Measurements from ENCODE around the gene TCERG1L.

The TCERG1L gene

DNA sequence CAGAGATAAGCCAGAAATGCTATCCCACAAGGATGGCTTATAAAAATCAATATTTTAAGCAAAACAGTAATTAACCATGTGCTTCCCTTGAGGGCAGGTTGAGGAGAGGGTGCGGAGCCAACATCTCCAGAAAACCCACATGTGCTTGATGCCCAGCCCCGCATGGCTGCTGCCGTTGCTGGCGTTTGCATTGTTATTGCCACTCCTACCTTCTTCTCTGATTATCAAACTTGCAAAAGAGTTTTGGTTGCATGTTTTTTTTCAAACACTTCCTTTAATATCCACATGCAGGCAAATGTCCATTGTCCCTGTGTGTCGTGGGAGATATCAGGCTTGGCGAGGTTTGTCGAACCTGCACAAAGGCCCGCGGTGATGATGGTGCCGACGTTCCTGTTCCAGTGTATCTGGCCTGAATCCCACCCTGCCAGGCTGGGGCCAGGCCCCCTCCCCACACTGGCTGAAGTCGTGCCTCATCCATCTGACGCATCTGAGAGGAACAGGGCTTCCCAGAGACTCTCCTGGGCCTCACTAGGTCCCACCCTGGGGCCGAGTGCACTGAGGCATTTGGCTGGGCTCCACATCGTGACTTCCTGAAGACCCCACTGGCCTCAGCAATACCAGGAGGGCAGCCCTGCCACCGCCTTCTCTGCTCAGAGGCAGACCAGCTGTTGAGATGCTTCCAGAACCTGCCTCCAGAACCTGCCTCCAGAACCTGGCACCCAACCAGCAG is 40.9 kb downstream of the TCERG1L start:
- DNase-seq = no peak

GRCh38 chr10:131269776-131270460 is 41.6 kb downstream of the TCERG1L start:
- DNase-seq = no peak

- DNase-seq = no peak
Observed at GRCh38 chr10:131267814-131268095, 43.8 kb downstream of the TCERG1L start.

GRCh38 chr10:131266936-131267813 is 44.3 kb downstream of the TCERG1L start:
- DNase-seq = no peak

GRCh38 chr10:131264110-131264788 is 47.3 kb downstream of the TCERG1L start:
- DNase-seq = no peak

DNA sequence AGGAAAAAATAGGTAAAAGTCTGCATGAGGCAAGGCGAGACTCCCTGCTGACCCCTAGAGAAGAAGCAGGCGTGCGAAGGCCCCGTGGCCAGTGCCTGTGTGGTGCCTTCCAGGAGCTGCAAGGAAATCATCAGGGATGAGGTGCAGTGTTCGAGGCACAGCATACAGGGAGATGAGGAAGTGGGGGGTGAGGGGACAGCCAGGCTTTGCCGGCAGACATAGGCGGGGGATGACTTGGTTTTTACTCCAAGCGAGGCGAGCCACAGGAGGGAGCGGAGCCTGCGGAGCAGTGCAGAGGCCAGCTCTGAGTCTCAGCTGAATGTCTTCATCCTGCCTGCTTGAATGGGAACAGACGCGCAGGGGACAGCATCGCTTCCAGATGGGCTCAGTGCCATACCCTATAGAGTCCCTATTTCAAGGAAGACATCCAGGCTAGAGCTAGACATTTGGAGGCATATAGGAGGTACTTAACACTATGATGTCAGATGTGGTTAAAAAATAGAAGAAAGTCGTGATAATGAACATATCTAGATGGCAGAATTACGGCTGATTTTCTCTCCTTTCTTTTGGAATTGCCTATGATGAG is 49.5 kb downstream of the TCERG1L start:
- no peak for DNase-seq

GRCh38 chr10:131260452-131261211 is 50.9 kb downstream of the TCERG1L start:
- DNase-seq = no peak

DNA sequence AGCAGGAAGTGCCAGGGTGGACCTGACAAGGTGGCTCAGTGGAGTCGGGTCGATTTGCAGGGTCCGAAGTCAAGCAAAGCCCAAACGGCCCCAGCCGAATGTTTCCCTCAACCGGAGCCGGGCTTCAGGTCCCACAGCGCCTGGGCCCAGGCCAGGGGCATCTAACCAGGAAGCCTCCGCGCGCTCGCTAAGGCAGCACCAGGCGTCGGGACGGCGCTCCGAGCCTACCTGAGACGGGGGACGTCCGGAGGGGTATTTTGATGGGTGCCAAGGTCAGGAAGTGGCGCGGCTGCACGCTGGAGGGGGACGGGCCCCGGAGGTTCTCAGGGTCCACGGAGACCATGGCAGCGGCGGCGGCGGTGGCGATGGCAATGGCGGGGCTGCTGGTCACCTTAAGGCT is 51.5 kb downstream of the TCERG1L start:
- DNase-seq = no peak

DNA sequence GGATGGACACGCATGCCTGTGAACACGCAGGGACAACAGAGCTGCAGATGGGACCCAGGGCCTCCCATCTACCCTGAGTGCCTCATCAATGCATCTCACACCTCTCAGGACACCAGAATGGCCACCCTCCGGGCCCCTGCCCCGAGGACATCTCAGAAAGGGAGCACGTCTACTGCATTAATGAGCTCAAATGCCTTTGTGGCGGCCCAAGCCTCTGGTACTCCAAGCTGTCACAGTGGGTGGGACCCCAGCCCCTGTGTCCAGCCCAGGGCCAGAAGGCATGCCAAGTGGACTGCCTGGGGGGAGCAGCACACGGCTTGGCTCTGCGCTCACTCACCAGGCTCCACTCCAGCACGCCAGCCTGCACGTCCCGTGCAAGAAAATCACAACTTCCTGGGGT is 52.0 kb downstream of the TCERG1L start:
- DNase-seq = no peak

- no peak for DNase-seq
Observed at GRCh38 chr10:131258256-131258655, 53.3 kb downstream of the TCERG1L start.

DNA sequence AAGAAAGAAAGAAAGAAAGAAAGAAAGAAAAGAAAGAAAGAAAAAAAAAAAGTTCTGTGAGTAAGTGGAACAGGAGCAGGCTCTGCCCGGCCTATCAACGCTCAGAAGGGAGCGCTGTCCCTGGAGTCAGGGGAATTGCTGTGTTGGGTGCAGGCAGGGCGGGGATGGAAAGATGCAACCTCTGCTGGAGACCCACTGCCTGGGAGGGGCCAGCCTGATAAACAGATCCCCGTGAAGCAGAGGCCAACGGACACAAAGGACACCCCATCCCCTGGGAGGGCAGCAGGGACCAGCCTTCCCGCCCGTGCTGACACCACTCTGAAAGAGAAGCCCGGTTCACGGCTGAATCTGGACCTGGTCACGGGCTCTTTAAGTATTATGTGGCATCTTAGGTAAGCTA is 54.5 kb downstream of the TCERG1L start:
- DNase-seq = no peak

DNA sequence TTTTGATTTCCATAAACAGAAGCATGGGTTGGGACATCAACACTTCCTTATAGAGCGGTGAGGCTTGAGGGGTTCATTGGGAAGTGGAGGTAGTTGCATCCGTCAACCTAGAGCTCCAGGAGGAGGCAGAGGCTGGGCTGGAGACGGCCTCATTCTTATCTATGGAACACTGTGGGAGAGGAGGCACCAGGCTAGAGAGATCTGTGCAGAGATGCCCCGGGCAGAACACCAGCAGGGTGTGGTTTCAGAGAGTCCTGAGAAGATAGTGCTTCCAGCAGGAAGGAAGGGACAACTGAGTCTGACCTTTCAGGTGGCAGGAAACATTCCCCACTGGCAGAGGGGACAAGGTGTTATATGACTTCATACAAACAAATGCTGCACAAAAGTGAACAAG is 56.7 kb downstream of the TCERG1L start:
- DNase-seq = no peak

DNA sequence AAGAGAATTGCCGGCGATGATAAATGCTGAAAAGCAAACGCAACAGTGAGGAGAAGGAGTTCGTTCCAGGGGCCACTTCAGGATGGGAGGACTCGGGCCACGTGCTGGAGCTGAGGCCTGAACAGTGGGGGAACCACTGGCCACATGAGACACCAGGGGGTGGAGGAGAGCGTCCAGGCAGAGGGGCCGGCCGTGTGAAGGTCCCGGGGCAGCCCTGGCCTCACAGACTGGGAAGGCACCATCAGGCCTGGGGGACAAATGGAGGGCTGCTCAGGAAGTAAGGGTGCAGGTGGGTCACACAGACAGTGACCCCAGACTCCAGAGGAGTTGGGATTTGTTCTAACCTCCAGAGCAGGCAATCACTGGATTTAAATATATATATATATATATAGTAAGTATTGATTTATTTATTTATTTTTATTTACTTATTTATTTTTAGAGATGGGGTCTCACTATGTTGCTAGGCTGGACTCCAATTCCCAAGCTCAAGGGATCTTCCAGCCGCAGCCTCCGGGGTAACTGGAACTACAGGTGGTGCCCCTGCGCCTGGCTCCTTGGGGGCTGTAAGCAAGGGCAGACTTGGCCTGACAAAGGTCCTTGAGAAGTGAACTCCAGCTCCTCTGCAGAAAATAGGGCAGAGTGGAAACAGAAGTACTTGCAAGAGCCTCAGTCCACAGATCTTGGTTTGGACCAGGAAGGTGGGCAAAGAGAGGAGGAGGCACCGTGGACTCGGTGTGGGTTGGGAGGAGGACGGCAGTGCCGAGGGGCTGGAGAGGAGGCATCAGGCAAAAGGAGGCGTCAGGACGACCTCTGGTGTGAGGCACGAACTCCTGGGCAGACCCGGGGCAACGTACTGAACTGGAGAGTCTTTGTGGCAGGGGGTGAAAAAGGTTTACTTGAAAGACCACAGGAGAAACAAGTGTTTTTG is 57.3 kb downstream of the TCERG1L start:
- DNase-seq = no peak

DNA sequence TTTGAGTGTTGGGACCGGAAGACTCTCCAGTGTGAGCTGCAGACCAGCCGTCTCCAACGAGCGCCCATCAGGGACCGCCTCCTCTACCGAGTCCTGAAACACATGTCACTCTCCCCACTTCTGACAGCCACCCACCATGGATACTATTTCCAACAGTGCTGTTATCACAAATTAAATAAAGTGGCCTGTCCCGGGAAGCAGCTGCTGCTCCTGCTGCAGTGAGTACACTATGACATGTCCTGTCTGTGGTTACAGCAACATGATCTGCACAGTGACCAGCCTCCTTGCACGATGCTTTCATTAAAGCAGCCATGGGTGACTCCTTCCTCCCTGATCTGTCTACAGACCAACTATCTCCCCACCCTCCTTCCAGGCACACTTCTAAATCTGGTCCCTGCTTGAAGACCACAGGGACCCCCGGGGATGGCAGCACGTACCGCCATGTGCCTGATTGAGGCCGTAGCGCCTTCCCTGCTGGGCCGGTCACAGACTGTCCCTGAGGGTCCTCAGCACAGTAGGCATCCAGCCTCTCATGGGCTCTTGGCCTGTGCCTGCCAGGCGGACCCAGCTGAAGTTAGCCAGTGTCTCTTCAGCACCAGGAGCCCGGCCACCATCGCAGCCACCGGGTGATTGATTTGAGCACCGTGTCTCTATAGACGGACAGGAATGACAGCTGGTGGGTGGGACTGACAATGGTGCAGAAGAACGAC is 58.8 kb downstream of the TCERG1L start:
- no peak for DNase-seq

- no peak for DNase-seq
Observed at GRCh38 chr10:131251146-131251541, 60.4 kb downstream of the TCERG1L start.

- no peak for DNase-seq
Observed at GRCh38 chr10:131250454-131251145, 60.9 kb downstream of the TCERG1L start.

GRCh38 chr10:131249955-131250344 is 61.6 kb downstream of the TCERG1L start:
- no peak for DNase-seq

DNA sequence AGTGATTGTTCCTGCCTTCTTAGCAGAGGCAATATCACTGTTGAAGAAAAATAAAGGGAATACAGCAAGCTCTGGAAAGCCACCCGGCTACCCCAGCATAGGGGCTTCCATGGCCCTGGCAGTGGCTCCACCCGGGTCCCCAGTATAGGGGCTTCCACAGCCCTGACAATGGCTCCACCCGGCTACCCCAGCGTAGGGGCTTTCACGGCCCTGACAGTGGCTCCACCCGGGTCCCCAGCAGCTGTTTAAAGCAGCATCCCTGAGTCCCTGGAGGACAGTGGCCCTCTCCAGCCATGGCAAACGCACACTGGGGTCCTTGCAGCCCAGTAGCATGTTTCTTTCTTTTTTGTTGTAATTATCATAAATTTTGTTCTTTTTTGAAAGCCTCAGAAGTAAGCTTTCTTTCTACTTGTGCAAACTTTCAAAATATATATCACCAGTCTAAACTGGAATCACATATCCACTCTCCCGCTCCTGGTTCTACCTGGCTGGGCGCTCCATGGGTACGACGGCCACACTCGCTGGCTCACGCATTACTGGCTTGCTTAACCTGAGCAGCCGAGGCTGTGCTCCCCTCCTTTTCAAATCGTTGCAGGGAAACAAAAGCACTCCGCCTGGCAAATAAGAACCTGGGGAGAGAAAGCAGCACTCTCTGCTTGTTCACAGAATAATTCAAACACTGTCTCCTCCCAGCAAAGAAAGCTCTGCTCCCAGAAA is 62.1 kb downstream of the TCERG1L start:
- DNase-seq = no peak
